Lung (tissue), 12 donors: ENCODE measurements around the gene ARAP1. TPM values are rescaled to one million over a fixed set of nuclear protein-coding genes. Genes with fewer than 3 reads are reported as not detected.

Experiments used
- ATAC-seq: fragments of 200-7000 bp; cut with Tn5 transposase; one replicate; pipeline ENCODE4 v1.9.1; 2020; ENCODE audit warnings: moderate number of reproducible peaks; ENCODE audit not compliant: insufficient read depth, low FRiP score
- DNase-seq, 3 donors: peaks; one replicate each; pipeline ENCODE4 v3.0.0-alpha.2; 2013 to 2017
- H3K27ac ChIP-seq, 2 donors: one replicate each; pipeline ENCODE4 v1.5.1; 2013; ENCODE audit warnings: mild to moderate bottlenecking in 2 of 2, moderate library complexity in 2 of 2, control low read depth in 1 of 2, inconsistent platforms in 1 of 2, low read depth in 1 of 2, low read length in 1 of 2
- H3K27me3 ChIP-seq, 3 donors: one replicate each; pipeline ENCODE4 v1.5.1; 2013; ENCODE audit warnings: low read length in 2 of 3; ENCODE audit not compliant: control insufficient read depth in 3 of 3, insufficient read depth in 3 of 3
- H3K36me3 ChIP-seq, 4 donors: one replicate each; pipeline ENCODE4 v1.5.1; 2013; ENCODE audit warnings: low read length in 4 of 4, mild to moderate bottlenecking in 1 of 4, moderate library complexity in 1 of 4; ENCODE audit not compliant: control insufficient read depth in 4 of 4, insufficient read depth in 4 of 4
- H3K4me1 ChIP-seq, 5 donors: one replicate each; pipeline ENCODE4 v1.5.1; 2013; ENCODE audit warnings: low read length in 5 of 5, mild to moderate bottlenecking in 2 of 5, moderate library complexity in 1 of 5; ENCODE audit not compliant: control insufficient read depth in 5 of 5, insufficient read depth in 5 of 5
- H3K4me3 ChIP-seq: one replicate; pipeline ENCODE4 v1.5.1; 2013; ENCODE audit warnings: mild to moderate bottlenecking, control low read depth, moderate library complexity
- H3K9ac ChIP-seq, 2 donors: one replicate each; pipeline ENCODE4 v1.5.1; 2013; ENCODE audit warnings: low read length in 2 of 2, control low read depth in 1 of 2; ENCODE audit not compliant: insufficient read depth in 1 of 2
- H3K9me3 ChIP-seq, 4 donors: one replicate each; pipeline ENCODE4 v1.5.1; 2013; ENCODE audit warnings: low read length in 3 of 4, mild to moderate bottlenecking in 1 of 4, moderate library complexity in 1 of 4; ENCODE audit not compliant: control insufficient read depth in 4 of 4, insufficient read depth in 3 of 4
- WGBS, 2 donors: extraction: QIAGEN DNeasy Blood & Tissue Kit; methylation state at CpG; one replicate each; pipeline ENCODE4 v1.1.7; 2013; 5-methylcytosine and 5-hydroxymethylcytosine counted together
- polyA plus RNA-seq, 2 donors: library from polyadenylated mRNA; stranded (reverse); fragments of 200-250 nt; gene quantifications; one replicate each; pipeline ENCODE4 v1.2.1, GENCODE V29; 2013
- total RNA-seq, 2 donors: library from RNA; depleted of rRNA in 1 of 2; stranded (reverse); fragments of >200 nt in 1 of 2; gene quantifications; one replicate each; pipeline ENCODE4 v1.2.1, GENCODE V29; 2014 to 2021
- TF ChIP-seq, protein P1 (sequence below): IDR thresholded peaks from 2 replicates; pipeline ENCODE4 v1.5.1; 2012; ENCODE audit warnings: mild to moderate bottlenecking; ENCODE audit errors: control extremely low read depth, extremely low read depth
- donor health status: control.
- donor health status: control.
- donor health status: Bipolar disorder and iron deficiency.
- donor health status: healthy.
- donor health status: DM: yes; HTN: yes; CAD: no.

ARAP1 gene
- total and polyA plus RNA-seq, 4 donors = 134 to 218 (median 173) TPM

- WGBS, 2 donors = 73 to 89% methylated on average over 8 of the region's 8 CpGs
- H3K4me1 ChIP-seq = peaks cover 0 to 24% (median 13%) of the 10 kb centered on the region in 5 donors
Measured at GRCh38 chr11:72786305-72787215, 34.4 kb upstream of the ARAP1 start.

GRCh38 chr11:72784662-72785061 lies 32.5 kb upstream of the ARAP1 start:
- Histone ChIP-seq H3K27ac (peak overlapping the region in 1 of 2 donors; percentile 4), H3K36me3 (no peaks in the 10 kb centered on the region), H3K4me1 (peaks cover 0 to 24% (median 23%) of the 10 kb centered on the region in 5 donors), H3K4me3 (no peak overlapping the region), H3K27me3 (no peaks in the 10 kb centered on the region), H3K9ac (no peak overlapping the region), H3K9me3 (no peaks in the 10 kb centered on the region)
- WGBS, 2 donors = 91 to 92% methylated on average over 10 of the region's 10 CpGs
- ATAC-seq (no peak), DNase-seq (no peak)
- TF ChIP-seq, protein P1, sequence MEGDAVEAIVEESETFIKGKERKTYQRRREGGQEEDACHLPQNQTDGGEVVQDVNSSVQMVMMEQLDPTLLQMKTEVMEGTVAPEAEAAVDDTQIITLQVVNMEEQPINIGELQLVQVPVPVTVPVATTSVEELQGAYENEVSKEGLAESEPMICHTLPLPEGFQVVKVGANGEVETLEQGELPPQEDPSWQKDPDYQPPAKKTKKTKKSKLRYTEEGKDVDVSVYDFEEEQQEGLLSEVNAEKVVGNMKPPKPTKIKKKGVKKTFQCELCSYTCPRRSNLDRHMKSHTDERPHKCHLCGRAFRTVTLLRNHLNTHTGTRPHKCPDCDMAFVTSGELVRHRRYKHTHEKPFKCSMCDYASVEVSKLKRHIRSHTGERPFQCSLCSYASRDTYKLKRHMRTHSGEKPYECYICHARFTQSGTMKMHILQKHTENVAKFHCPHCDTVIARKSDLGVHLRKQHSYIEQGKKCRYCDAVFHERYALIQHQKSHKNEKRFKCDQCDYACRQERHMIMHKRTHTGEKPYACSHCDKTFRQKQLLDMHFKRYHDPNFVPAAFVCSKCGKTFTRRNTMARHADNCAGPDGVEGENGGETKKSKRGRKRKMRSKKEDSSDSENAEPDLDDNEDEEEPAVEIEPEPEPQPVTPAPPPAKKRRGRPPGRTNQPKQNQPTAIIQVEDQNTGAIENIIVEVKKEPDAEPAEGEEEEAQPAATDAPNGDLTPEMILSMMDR = no peak

More at GRCh38 chr11:72786305-72787215, 34.4 kb upstream of the ARAP1 start:
- Histone ChIP-seq H3K9ac (no peak overlapping the region), H3K27me3 (no peaks in the 10 kb centered on the region), H3K36me3 (no peaks in the 10 kb centered on the region), H3K4me3 (no peak overlapping the region), H3K27ac (peak overlapping the region in 1 of 2 donors; percentile 58), H3K9me3 (no peaks in the 10 kb centered on the region)
- DNase-seq (peak; percentile 43 to 70 (median 56)), ATAC-seq (peak; percentile 42)
- TF ChIP-seq, protein P1 = no peak

- H3K4me1 ChIP-seq = peaks cover 0 to 26% (median 19%) of the 10 kb centered on the region in 5 donors
- no peak overlapping the region for H3K9ac ChIP-seq
- no peaks in the 10 kb centered on the region for H3K27me3 ChIP-seq
- 88 to 94% methylated on average over 2 of the region's 2 CpGs for WGBS, 2 donors
- TF ChIP-seq, protein P1 = no peak
- DNase-seq (no peak), ATAC-seq (no peak)
- H3K27ac ChIP-seq = no peak overlapping the region
- H3K9me3 ChIP-seq = no peaks in the 10 kb centered on the region
- H3K36me3 ChIP-seq = peaks cover 0 to 4% (median 0%) of the 10 kb centered on the region in 4 donors
- no peak overlapping the region for H3K4me3 ChIP-seq
Measured at GRCh38 chr11:72783144-72783905, 31.1 kb upstream of the ARAP1 start.
